SK-N-SH treated with all-trans-retinoic acid at 6 μM for 48 hours (cell line): ENCODE measurements around the gene DSTYK.

Source experiments
- ATAC-seq: fragments of 200-7000 bp; cut with Tn5 transposase; 3 replicates; pipeline ENCODE4 v1.9.1; 2020; ENCODE audit warnings: mild to moderate bottlenecking, moderate library complexity
- ARNTL ChIP-seq: fragments of 450-650 bp; formaldehyde crosslinking; IDR thresholded peaks from 2 replicates; pipeline ENCODE4 v1.5.0; 2020; ENCODE audit warnings: low read depth, mild to moderate bottlenecking, moderate library complexity, borderline replicate concordance
- BACH2 ChIP-seq: fragments of 250-450 bp; sonication (Bioruptor Pico); IDR thresholded peaks from 2 replicates; pipeline ENCODE4 v1.9.0; 2021; ENCODE audit warnings: mild to moderate bottlenecking, borderline replicate concordance
- CSDC2 ChIP-seq: fragments of 250-450 bp; sonication (Bioruptor Pico); IDR thresholded peaks from 2 replicates; pipeline ENCODE4 v1.5.0; 2020; ENCODE audit warnings: mild to moderate bottlenecking, moderate library complexity
- ESRRG ChIP-seq: fragments of 250-450 bp; sonication (Bioruptor Pico); IDR thresholded peaks from 2 replicates; pipeline ENCODE4 v1.6.1; 2021; ENCODE audit warnings: mild to moderate bottlenecking
- ISL1 ChIP-seq: fragments of 250-450 bp; sonication (Bioruptor Pico); IDR thresholded peaks from 2 replicates; pipeline ENCODE4 v2.1.2; 2022; ENCODE audit warnings: mild to moderate bottlenecking, moderate library complexity
- OSR1 ChIP-seq: fragments of 250-450 bp; sonication (Bioruptor Pico); IDR thresholded peaks from 2 replicates; pipeline ENCODE4 v1.8.0; 2022; ENCODE audit warnings: moderate library complexity, mild to moderate bottlenecking, inconsistent platforms
- PPARA ChIP-seq: fragments of 250-450 bp; sonication (Bioruptor Pico); IDR thresholded peaks from 2 replicates; pipeline ENCODE4 v1.5.0; 2020; ENCODE audit warnings: mild to moderate bottlenecking, borderline replicate concordance
- RARB ChIP-seq: fragments of 250-450 bp; sonication (Bioruptor Pico); IDR thresholded peaks from 2 replicates; pipeline ENCODE4 v1.8.0; 2021; ENCODE audit warnings: mild to moderate bottlenecking, moderate library complexity
- TCF4 ChIP-seq: fragments of 250-450 bp; sonication (Bioruptor Pico); IDR thresholded peaks from 2 replicates; pipeline ENCODE4 v1.8.0; 2021; ENCODE audit warnings: mild to moderate bottlenecking, moderate library complexity, borderline replicate concordance
- TOX ChIP-seq: fragments of 250-450 bp; sonication (Bioruptor Pico); IDR thresholded peaks from 2 replicates; pipeline ENCODE4 v1.8.0; 2021; ENCODE audit warnings: mild to moderate bottlenecking, moderate library complexity, borderline replicate concordance
- ZC3H10 ChIP-seq: fragments of 250-450 bp; sonication (Bioruptor Pico); IDR thresholded peaks from 2 replicates; pipeline ENCODE4 v1.5.1; 2021; ENCODE audit warnings: mild to moderate bottlenecking, moderate library complexity
- ZFP3 ChIP-seq: fragments of 250-450 bp; sonication (Bioruptor Pico); IDR thresholded peaks from 2 replicates; pipeline ENCODE4 v1.5.0; 2020; ENCODE audit warnings: mild to moderate bottlenecking, moderate library complexity
- ZFP30 ChIP-seq: fragments of 450-650 bp; formaldehyde crosslinking; IDR thresholded peaks from 2 replicates; pipeline ENCODE4 v1.5.0; 2022; ENCODE audit warnings: mild to moderate bottlenecking, moderate library complexity
- ZNF565 ChIP-seq: fragments of 450-650 bp; formaldehyde crosslinking; conservative IDR thresholded peaks from 2 replicates; pipeline ENCODE4 v1.5.0; 2020; ENCODE audit warnings: low read depth, mild to moderate bottlenecking, moderate library complexity
- ZNF70 ChIP-seq: fragments of 450-650 bp; formaldehyde crosslinking; IDR thresholded peaks from 2 replicates; pipeline ENCODE4 v1.5.0; 2020; ENCODE audit warnings: mild to moderate bottlenecking, moderate library complexity
- ZNF8 ChIP-seq: fragments of 450-650 bp; formaldehyde crosslinking; IDR thresholded peaks from 2 replicates; pipeline ENCODE4 v1.5.0; 2020; ENCODE audit warnings: mild to moderate bottlenecking, moderate library complexity
- TF ChIP-seq, protein P1 (sequence below): fragments of 250-450 bp; sonication (Bioruptor Pico); IDR thresholded peaks from 2 replicates; pipeline ENCODE4 v1.5.0; 2020; ENCODE audit warnings: mild to moderate bottlenecking, moderate library complexity
- TF ChIP-seq, protein P2 (sequence below): fragments of 250-450 bp; sonication (Bioruptor Pico); IDR thresholded peaks from 2 replicates; pipeline ENCODE4 v1.8.0; 2021; ENCODE audit warnings: low read depth, mild to moderate bottlenecking, moderate library complexity, borderline replicate concordance
- TF ChIP-seq, protein P3 (sequence below): fragments of 250-450 bp; sonication (Bioruptor Pico); IDR thresholded peaks from 2 replicates; pipeline ENCODE4 v1.8.0; 2020; ENCODE audit warnings: mild to moderate bottlenecking, moderate library complexity, borderline replicate concordance
- TF ChIP-seq, protein P4 (sequence below): fragments of 250-450 bp; sonication (Bioruptor Pico); IDR thresholded peaks from 2 replicates; pipeline ENCODE4 v1.5.1; 2020; ENCODE audit warnings: low read depth, mild to moderate bottlenecking, moderate library complexity

Gene DSTYK

DNA sequence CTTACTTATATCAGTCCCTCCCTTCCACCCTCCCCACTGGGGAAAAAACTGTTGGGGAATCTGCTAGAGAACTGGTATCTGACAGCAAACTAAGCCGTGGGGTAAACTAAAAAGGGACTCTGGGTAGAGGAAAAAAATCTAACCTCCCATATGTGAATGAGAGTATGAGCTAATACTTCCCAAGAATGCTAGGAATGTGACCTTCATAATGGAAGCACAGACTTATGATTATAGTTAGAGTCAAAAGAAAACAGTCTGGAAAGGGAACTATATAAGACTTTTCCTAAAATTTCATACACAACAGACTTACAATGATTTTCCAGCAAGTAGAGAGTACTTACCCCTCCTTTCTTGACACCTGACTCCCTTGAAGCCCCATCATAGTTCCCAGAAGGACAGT is 66.8 kb downstream of the DSTYK start:
- no peak for TF ChIP-seq ESRRG
- TF ChIP-seq, all 23 proteins: peak for 0
- ATAC-seq, result peak; percentile 82

DNA sequence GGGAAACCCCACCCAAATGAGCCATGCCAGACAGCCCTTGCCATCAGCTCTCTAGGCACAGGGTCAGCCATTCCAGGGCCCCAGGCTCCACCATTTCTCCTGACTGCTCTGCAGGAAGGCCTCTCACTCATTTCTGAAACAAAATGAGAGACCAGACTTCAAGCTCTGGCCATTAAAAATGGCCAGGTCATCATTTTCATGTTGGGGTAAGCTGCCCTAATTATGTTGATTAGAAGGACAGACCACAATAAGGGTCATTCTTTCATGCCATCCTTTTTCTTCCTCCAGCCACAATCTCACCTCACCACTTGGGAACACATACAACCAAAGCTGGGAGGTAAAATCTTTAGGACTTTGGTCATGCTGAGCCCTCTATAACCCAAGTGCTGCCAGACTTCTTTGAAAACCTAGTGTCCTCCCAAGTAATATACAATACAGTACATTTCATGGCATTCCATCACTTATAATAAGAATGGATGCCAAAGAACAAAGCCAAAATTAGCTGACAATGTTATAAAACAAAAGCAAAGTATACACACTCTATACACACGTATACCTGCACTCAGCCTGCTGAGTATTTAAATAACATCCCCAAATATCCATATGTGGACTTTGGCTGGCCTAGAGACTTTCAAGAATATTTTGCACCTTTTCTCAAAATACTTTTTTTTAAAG is 67.3 kb downstream of the DSTYK start:
- TF ChIP-seq ZNF70 (no peak), TOX (CRISPR knock-in tag) (no peak), BACH2 (no peak), ZFP3 (CRISPR knock-in tag) (no peak), ZFP30 (CRISPR knock-in tag) (no peak), PPARA (no peak), ARNTL (CRISPR knock-in tag) (no peak), ZNF565 (no peak)
- TF ChIP-seq, protein P1, sequence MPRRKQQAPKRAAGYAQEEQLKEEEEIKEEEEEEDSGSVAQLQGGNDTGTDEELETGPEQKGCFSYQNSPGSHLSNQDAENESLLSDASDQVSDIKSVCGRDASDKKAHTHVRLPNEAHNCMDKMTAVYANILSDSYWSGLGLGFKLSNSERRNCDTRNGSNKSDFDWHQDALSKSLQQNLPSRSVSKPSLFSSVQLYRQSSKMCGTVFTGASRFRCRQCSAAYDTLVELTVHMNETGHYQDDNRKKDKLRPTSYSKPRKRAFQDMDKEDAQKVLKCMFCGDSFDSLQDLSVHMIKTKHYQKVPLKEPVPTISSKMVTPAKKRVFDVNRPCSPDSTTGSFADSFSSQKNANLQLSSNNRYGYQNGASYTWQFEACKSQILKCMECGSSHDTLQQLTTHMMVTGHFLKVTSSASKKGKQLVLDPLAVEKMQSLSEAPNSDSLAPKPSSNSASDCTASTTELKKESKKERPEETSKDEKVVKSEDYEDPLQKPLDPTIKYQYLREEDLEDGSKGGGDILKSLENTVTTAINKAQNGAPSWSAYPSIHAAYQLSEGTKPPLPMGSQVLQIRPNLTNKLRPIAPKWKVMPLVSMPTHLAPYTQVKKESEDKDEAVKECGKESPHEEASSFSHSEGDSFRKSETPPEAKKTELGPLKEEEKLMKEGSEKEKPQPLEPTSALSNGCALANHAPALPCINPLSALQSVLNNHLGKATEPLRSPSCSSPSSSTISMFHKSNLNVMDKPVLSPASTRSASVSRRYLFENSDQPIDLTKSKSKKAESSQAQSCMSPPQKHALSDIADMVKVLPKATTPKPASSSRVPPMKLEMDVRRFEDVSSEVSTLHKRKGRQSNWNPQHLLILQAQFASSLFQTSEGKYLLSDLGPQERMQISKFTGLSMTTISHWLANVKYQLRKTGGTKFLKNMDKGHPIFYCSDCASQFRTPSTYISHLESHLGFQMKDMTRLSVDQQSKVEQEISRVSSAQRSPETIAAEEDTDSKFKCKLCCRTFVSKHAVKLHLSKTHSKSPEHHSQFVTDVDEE, result no peak
- TF ChIP-seq, protein P2, sequence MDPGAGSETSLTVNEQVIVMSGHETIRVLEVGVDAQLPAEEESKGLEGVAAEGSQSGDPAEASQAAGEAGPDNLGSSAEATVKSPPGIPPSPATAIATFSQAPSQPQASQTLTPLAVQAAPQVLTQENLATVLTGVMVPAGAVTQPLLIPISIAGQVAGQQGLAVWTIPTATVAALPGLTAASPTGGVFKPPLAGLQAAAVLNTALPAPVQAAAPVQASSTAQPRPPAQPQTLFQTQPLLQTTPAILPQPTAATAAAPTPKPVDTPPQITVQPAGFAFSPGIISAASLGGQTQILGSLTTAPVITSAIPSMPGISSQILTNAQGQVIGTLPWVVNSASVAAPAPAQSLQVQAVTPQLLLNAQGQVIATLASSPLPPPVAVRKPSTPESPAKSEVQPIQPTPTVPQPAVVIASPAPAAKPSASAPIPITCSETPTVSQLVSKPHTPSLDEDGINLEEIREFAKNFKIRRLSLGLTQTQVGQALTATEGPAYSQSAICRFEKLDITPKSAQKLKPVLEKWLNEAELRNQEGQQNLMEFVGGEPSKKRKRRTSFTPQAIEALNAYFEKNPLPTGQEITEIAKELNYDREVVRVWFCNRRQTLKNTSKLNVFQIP (CRISPR knock-in tag), result no peak
- ATAC-seq, result no peak

DNA sequence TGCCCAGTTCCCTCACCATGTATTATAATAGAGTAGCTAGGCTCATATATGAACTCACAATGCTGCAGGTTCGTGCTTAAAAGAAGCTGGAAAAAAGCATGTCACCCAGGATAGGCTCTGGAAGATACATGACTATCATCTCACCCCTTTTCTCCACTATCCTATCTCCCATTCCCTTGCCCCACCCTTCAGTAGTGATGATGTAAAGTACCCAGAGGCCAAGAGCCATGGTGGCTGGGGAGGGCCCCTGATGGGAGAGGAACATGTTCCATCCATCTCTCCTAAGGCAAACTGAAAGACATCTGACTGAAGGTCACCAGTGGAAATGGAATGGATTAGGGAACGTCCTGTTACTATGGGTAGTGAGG is 69.4 kb downstream of the DSTYK start:
- no peak for ATAC-seq
- TF ChIP-seq PPARA (no peak), ZC3H10 (CRISPR knock-in tag) (no peak), ISL1 (CRISPR knock-in tag) (no peak), OSR1 (CRISPR knock-in tag) (no peak), ZFP30 (CRISPR knock-in tag) (no peak), CSDC2 (no peak), BACH2 (no peak), TCF4 (CRISPR knock-in tag) (no peak), ZNF70 (no peak), RARB (no peak)
- TF ChIP-seq, protein P3, sequence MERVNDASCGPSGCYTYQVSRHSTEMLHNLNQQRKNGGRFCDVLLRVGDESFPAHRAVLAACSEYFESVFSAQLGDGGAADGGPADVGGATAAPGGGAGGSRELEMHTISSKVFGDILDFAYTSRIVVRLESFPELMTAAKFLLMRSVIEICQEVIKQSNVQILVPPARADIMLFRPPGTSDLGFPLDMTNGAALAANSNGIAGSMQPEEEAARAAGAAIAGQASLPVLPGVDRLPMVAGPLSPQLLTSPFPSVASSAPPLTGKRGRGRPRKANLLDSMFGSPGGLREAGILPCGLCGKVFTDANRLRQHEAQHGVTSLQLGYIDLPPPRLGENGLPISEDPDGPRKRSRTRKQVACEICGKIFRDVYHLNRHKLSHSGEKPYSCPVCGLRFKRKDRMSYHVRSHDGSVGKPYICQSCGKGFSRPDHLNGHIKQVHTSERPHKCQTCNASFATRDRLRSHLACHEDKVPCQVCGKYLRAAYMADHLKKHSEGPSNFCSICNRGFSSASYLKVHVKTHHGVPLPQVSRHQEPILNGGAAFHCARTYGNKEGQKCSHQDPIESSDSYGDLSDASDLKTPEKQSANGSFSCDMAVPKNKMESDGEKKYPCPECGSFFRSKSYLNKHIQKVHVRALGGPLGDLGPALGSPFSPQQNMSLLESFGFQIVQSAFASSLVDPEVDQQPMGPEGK, result no peak
- TF ChIP-seq, protein P4, sequence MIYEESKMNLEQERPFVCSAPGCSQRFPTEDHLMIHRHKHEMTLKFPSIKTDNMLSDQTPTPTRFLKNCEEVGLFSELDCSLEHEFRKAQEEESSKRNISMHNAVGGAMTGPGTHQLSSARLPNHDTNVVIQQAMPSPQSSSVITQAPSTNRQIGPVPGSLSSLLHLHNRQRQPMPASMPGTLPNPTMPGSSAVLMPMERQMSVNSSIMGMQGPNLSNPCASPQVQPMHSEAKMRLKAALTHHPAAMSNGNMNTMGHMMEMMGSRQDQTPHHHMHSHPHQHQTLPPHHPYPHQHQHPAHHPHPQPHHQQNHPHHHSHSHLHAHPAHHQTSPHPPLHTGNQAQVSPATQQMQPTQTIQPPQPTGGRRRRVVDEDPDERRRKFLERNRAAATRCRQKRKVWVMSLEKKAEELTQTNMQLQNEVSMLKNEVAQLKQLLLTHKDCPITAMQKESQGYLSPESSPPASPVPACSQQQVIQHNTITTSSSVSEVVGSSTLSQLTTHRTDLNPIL, result no peak

DNA sequence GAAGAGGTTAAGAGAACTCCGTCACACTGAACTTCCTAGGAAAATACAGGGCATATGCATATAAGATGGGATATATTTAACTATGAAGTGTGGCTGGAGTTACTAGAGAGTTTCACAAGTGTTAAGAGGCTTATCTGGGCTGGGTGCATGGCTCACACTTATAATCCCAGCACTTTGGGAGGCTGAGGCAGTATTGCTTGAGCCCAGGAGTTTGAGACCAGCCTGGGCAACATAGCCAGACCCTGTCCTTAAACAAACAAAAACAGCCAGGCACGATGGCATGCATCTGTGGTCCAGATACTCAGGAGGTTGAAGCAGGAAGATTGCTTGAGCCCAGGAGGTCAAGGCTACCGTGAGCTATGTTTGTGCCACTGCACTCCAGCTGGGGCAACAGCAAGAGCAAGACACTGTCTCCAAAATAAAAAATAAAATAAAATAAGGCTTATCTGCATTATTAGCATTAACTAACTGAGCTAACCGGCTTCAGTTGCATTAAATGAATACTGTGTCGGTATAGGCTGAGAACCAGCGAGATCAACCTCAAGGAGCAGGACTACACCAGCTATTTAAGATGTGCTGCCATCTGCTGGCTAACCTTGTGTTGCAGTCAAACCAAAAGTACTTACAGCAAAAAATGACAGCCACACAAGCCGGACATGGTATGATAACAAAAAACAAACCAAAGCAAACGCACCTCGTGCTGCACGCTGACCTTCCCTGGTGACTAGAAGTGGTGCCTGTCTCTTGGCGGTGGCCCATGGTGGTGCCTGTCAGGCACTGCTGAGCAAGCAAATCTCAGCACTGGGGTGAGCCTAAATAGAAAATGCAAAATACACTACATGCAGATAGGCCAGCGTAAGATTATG is 70.0 kb downstream of the DSTYK start:
- peak; percentile 89 for ATAC-seq
- TF ChIP-seq ISL1 (CRISPR knock-in tag) (no peak), ESRRG (no peak), ZNF8 (CRISPR knock-in tag) (no peak), ZNF70 (no peak), OSR1 (CRISPR knock-in tag) (no peak), BACH2 (no peak), ZNF565 (no peak), TOX (CRISPR knock-in tag) (no peak), ARNTL (CRISPR knock-in tag) (no peak), ZC3H10 (CRISPR knock-in tag) (no peak), TCF4 (CRISPR knock-in tag) (no peak)
- TF ChIP-seq, protein P4, result no peak
- TF ChIP-seq, protein P3, result no peak
- TF ChIP-seq, all 23 proteins: peak for 0
